ENCODE measurements around the gene HSPA12B. TPM values are rescaled to one million over a fixed set of nuclear protein-coding genes. Genes with fewer than 3 reads are reported as not detected.
"Not testable (repeated sequence)": the region's sequence is repeated elsewhere in the genome, so short reads cannot be mapped to it uniquely, and the experiment has no call there.

HSPA12B gene
- total RNA-seq, 1 donor from 2014 or later = not detected

DNA sequence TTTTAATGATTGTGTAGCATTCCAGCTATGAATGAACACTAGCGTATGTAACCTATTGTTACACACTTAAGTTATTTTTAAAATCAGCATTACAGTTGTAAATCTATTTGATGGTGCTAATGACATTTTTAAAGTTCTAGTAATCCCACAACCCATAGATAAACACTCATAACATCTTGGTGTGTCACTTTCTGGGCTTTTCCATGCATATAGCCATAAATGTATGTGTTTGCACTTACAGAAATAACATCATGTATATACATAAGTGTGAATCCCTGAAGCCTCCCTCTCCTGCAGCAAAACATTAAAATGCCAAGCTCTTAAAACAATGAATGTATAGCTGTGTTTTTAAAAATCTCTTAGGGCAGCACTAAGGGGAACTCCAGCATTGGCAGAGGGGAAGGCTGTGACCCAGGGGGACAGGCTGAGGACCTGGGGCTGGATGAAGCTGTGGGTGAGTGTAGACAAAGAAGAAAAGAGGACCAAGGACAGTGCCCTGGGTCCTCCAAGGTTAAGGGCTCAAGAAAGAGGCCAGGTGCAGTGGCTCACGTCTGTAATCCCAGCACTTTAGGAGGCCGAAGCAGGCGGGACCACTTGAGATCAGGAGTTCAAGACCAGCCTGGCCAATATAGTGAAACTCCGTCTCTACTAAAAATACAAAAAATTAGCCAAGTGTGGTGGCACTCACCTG is 55.0 kb downstream of the HSPA12B start:
- no peaks in the 10 kb centered on the region for H3K9me3 Mint-ChIP-seq (ENCODE audit: unreplicated experiment)
- TF ChIP-seq, protein P1, sequence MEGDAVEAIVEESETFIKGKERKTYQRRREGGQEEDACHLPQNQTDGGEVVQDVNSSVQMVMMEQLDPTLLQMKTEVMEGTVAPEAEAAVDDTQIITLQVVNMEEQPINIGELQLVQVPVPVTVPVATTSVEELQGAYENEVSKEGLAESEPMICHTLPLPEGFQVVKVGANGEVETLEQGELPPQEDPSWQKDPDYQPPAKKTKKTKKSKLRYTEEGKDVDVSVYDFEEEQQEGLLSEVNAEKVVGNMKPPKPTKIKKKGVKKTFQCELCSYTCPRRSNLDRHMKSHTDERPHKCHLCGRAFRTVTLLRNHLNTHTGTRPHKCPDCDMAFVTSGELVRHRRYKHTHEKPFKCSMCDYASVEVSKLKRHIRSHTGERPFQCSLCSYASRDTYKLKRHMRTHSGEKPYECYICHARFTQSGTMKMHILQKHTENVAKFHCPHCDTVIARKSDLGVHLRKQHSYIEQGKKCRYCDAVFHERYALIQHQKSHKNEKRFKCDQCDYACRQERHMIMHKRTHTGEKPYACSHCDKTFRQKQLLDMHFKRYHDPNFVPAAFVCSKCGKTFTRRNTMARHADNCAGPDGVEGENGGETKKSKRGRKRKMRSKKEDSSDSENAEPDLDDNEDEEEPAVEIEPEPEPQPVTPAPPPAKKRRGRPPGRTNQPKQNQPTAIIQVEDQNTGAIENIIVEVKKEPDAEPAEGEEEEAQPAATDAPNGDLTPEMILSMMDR (IDR thresholded peaks at IDR 0.05) = no peak
- DNase-seq (ENCODE audit: extremely low spot score, unreplicated experiment) = no peak
- peaks cover 2% of the 10 kb centered on the region for H3K36me3 Mint-ChIP-seq (ENCODE audit: unreplicated experiment)
- peaks cover 32% of the 10 kb centered on the region for H3K4me1 Mint-ChIP-seq (ENCODE audit: unreplicated experiment)
- H3K4me3 Mint-ChIP-seq (ENCODE audit: unreplicated experiment) = peak overlapping the region; percentile 59
- H3K27ac Mint-ChIP-seq (ENCODE audit: unreplicated experiment) = no peak overlapping the region
- H3K27me3 Mint-ChIP-seq (ENCODE audit: unreplicated experiment) = no peaks in the 10 kb centered on the region

DNA sequence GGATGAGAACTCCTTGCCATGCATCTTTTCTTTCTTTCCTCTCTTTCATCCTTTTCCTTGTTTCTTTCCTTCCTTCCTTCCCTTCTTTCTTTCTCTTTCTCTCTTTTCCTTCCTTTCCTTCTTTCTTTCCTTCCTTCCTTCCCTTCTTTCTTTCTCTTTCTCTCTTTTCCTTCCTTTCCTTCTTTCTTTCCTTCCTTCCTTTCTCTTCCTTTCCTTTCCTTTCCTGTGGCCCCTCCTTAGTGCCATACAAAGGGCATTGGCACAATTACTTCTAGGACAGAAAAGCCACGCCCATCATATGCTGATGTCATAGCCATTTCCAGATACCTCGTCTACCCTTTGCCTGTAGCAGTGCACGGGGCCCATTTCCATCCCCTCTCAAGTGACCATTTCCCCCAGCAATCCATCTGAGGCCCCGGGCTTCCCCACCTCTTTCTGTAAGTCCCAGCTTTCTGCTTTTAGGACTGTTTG is 56.2 kb downstream of the HSPA12B start:
- peaks cover 2% of the 10 kb centered on the region for H3K36me3 Mint-ChIP-seq (ENCODE audit: unreplicated experiment)
- H3K9me3 Mint-ChIP-seq (ENCODE audit: unreplicated experiment) = no peaks in the 10 kb centered on the region
- no peaks in the 10 kb centered on the region for H3K27me3 Mint-ChIP-seq (ENCODE audit: unreplicated experiment)
- no peak overlapping the region for H3K27ac Mint-ChIP-seq (ENCODE audit: unreplicated experiment)
- H3K4me1 Mint-ChIP-seq (ENCODE audit: unreplicated experiment) = peaks cover 23% of the 10 kb centered on the region
- DNase-seq (ENCODE audit: extremely low spot score, unreplicated experiment) = no peak
- TF ChIP-seq, protein P1 (IDR thresholded peaks at IDR 0.05) = no peak
- H3K4me3 Mint-ChIP-seq (ENCODE audit: unreplicated experiment) = peak overlapping the region; percentile 21

DNA sequence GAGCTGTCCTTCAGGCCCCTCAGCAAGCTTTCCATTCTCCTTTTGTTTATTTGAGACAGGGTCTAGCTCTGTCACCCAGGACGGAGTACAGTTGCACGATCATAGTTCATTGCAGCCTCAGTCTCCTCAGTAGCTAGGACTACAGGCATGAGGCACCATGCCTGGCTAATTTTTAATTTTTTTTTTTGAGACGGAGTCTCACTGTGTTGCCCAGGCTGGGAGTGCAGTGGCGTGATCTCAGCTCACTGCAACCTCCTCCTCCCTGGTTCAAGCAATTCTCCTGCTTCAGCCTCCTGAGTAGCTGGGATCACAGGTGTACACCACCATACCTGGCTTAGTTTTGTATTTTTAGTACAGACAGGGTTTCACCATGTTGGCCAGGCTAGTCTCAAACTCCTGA is 56.7 kb downstream of the HSPA12B start:
- peaks cover 21% of the 10 kb centered on the region for H3K4me1 Mint-ChIP-seq (ENCODE audit: unreplicated experiment)
- not testable (repeated sequence) for H3K4me3 Mint-ChIP-seq (ENCODE audit: unreplicated experiment); H3K36me3 Mint-ChIP-seq (ENCODE audit: unreplicated experiment)

DNA sequence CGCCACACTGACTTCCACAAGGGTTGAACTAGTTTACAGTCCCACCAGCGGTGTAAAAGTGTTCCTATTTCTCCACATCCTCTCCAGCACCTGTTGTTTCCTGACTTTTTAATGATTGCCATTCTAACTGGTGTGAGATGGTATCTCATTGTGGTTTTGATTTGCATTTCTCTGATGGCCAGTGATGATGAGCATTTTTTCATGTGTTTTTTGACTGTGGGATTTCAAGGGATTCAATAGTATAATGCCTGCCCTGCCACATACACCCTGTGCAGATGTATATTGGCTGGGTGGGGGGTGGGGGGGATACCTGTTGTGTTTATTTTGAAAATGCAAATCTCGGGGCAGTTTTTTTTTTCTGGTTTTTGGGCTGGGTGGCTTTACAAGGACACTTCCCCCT is 61.7 kb downstream of the HSPA12B start:
- not testable (repeated sequence) for H3K27me3 Mint-ChIP-seq (ENCODE audit: unreplicated experiment); H3K9me3 Mint-ChIP-seq (ENCODE audit: unreplicated experiment); H3K4me3 Mint-ChIP-seq (ENCODE audit: unreplicated experiment); DNase-seq (ENCODE audit: extremely low spot score, unreplicated experiment); H3K27ac Mint-ChIP-seq (ENCODE audit: unreplicated experiment)
- Mint-ChIP-seq H3K4me1 (ENCODE audit: unreplicated experiment) (peaks cover 32% of the 10 kb centered on the region), H3K36me3 (ENCODE audit: unreplicated experiment) (peaks cover 17% of the 10 kb centered on the region)

More for the DNA sequence above, 56.7 kb downstream of the HSPA12B start:
- not testable (repeated sequence) for H3K27me3 Mint-ChIP-seq (ENCODE audit: unreplicated experiment); H3K9me3 Mint-ChIP-seq (ENCODE audit: unreplicated experiment); H3K27ac Mint-ChIP-seq (ENCODE audit: unreplicated experiment); DNase-seq (ENCODE audit: extremely low spot score, unreplicated experiment)

DNA sequence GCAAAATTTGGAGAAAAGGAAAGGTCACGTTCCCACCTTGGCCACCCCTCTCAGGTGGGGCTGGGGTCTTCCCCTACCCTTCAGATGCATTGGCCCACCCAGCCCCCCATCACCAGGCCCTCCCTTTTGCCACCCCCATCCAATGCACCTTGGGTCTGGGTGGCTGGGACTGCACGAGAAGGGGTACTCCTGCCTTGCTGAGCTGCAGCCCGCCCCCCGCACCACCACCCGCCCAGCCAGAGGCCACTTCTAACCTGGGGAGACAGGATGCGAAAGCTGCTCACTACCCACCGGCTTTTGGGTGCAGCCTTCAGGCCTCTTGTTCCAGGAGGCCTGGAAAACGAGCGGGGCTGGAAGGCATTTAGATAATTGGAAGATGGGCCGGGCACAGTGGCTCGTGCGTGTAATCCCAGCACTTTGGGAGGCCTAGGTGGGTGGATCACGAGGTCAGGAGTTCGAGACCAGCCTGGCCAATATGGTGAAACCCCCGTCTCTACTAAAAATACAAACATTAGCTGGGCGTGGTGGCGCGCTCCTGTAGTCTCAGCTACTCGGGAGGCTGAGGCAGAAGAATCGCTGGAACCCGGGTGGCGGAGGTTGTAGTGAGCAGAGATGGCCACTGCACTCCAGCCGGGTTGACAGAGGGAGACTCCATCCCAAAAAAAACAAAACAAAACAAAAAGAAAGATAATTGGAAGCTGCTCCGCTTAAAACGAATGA is 62.4 kb downstream of the HSPA12B start:
- TF ChIP-seq, protein P1 (IDR thresholded peaks at IDR 0.05) = no peak
- H3K4me1 Mint-ChIP-seq (ENCODE audit: unreplicated experiment) = peaks cover 39% of the 10 kb centered on the region
- peak overlapping the region; percentile 94 for H3K4me3 Mint-ChIP-seq (ENCODE audit: unreplicated experiment)
- H3K9me3 Mint-ChIP-seq (ENCODE audit: unreplicated experiment) = no peaks in the 10 kb centered on the region
- no peaks in the 10 kb centered on the region for H3K27me3 Mint-ChIP-seq (ENCODE audit: unreplicated experiment)
- peaks cover 17% of the 10 kb centered on the region for H3K36me3 Mint-ChIP-seq (ENCODE audit: unreplicated experiment)
- peak overlapping the region; percentile 96 for H3K27ac Mint-ChIP-seq (ENCODE audit: unreplicated experiment)
- DNase-seq (ENCODE audit: extremely low spot score, unreplicated experiment) = no peak

Data from osteocyte (in vitro differentiated cells).